HS-27A (cell line): Measurements from ENCODE around the gene TMX3.
A peak's percentile ranks its signal among the peaks of the same experiment; 100 is the strongest.

ENCODE experiments used
- DNase-seq: peaks from one replicate; pipeline ENCODE4 v3.0.0-alpha.2; 2012; ENCODE audit warnings: low read depth, missing footprints

Gene TMX3

GRCh38 chr18:68714712-68715496 is at the start of gene TMX3:
Gene TMX3, minus strand, starts transcription at chr18:68715108. Its CDS starts 127 bp downstream, at chr18:68714981.
- peak; percentile 65 for DNase-seq

- DNase-seq: no peak
Observed at GRCh38 chr18:68764016-68764415, 49.1 kb upstream of the TMX3 start.

GRCh38 chr18:68763083-68763482 is 48.2 kb upstream of the TMX3 start:
- no peak for DNase-seq

- no peak for DNase-seq
Observed at GRCh38 chr18:68759308-68759707, 44.4 kb upstream of the TMX3 start.

GRCh38 chr18:68757126-68757525 is 42.2 kb upstream of the TMX3 start:
- DNase-seq: no peak

- no peak for DNase-seq
Observed at GRCh38 chr18:68742206-68742605, 27.3 kb upstream of the TMX3 start.

- no peak for DNase-seq
Observed at GRCh38 chr18:68740966-68741365, 26.1 kb upstream of the TMX3 start.

- DNase-seq: no peak
Observed at GRCh38 chr18:68739462-68739861, 24.6 kb upstream of the TMX3 start.

GRCh38 chr18:68738564-68738963 is 23.7 kb upstream of the TMX3 start:
- no peak for DNase-seq

- no peak for DNase-seq
Observed at GRCh38 chr18:68735483-68736343, 20.8 kb upstream of the TMX3 start.

GRCh38 chr18:68734308-68734707 is 19.4 kb upstream of the TMX3 start:
- no peak for DNase-seq

GRCh38 chr18:68733707-68734106 is 18.8 kb upstream of the TMX3 start:
- DNase-seq: no peak

GRCh38 chr18:68728081-68728700 is 13.3 kb upstream of the TMX3 start:
- DNase-seq: no peak

- no peak for DNase-seq
Observed at GRCh38 chr18:68727506-68727905, 12.6 kb upstream of the TMX3 start.

GRCh38 chr18:68725346-68725745 is 10.4 kb upstream of the TMX3 start:
- no peak for DNase-seq

GRCh38 chr18:68724021-68724420 is 9.1 kb upstream of the TMX3 start:
- DNase-seq: no peak

- no peak for DNase-seq
Observed at GRCh38 chr18:68723539-68723938, 8.6 kb upstream of the TMX3 start.

- DNase-seq: no peak
Observed at GRCh38 chr18:68722821-68723220, 7.9 kb upstream of the TMX3 start.

- no peak for DNase-seq
Observed at GRCh38 chr18:68721681-68722583, 7.0 kb upstream of the TMX3 start.

GRCh38 chr18:68714366-68714711 is 569 bp downstream of the TMX3 start:
- no peak for DNase-seq

GRCh38 chr18:68713796-68714195 is 1.1 kb downstream of the TMX3 start:
- DNase-seq: no peak

GRCh38 chr18:68713131-68713530 is 1.8 kb downstream of the TMX3 start:
- no peak for DNase-seq
